Epithelial cell of prostate (primary cell): ENCODE measurements around the gene OPCML.

Source experiments
- DNase-seq: peaks from one replicate; pipeline ENCODE4 v3.0.0-alpha.2; 2011; ENCODE audit warnings: low read depth, low spot score
- H3K27ac ChIP-seq: fragments of 450-650 bp; 2 replicates; pipeline ENCODE4 v1.5.1; 2017; ENCODE audit warnings: mild to moderate bottlenecking

Gene OPCML

GRCh38 chr11:132579634-132580327, 952.5 kb downstream of the OPCML start:
- no peak overlapping the region for H3K27ac ChIP-seq
- DNase-seq = no peak

- no peak for DNase-seq
- H3K27ac ChIP-seq = no peak overlapping the region
Measured at GRCh38 chr11:132579136-132579535, 953.2 kb downstream of the OPCML start.

DNA sequence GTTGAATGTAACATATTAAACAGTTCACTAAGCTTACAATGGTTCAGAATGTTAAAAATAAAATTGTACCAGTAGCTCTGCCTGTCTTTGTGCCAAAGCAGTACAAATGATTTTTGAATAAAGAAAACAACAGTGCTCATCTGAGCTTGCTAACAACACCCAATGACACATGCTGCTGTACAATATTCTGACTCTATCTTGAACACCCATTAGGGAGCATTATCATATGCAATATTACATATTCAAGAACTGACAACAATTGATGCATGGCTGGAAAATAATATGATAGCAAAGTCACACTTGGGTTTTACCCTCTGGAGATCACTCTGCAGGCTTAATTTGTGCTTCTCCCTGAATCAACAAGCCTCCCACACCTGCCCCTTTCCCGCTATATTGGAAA, 953.7 kb downstream of the OPCML start:
- no peak overlapping the region for H3K27ac ChIP-seq
- no peak for DNase-seq

GRCh38 chr11:132576706-132577105, 955.6 kb downstream of the OPCML start:
- H3K27ac ChIP-seq = no peak overlapping the region

DNA sequence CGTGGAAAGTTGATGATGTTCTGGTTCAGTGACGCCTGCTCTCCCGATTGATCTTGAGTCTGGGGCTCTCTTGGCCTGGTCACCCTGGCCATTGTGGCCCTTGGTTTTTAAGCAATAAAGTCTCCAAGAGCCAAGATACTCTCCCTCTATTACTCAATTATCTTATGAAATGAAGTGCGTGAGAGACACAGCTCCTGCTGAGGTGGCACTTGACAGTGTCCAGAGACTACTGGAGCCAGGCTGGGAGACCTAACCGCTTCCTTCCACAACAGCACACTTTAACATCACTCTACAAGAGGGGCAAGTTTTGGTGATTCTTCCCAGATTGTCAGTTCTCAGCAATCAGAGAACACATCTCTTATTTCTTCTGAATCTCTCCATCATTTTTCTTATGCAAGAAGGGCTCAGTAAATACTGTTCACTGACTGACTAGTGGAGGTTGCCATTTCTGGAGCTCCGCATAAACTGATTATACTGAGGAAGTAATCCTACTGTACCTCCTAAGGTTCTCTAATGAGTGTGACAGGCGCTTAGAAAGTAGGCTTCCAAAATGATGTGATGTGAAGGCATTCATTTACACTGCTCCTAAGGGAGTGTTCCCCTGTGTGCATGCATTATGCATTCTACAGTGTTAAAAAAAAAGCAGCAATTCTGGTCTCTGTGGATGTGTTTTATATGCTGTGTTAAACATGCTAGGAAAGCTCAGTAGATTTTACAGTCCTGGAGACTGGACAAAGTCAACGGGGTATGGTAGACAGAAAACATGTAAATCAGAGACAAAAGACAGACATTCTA, 968.0 kb downstream of the OPCML start:
- no peak overlapping the region for H3K27ac ChIP-seq
- DNase-seq = no peak

More at GRCh38 chr11:132576706-132577105, 955.6 kb downstream of the OPCML start:
- DNase-seq = no peak

- no peak for DNase-seq
- no peak overlapping the region for H3K27ac ChIP-seq
Measured at GRCh38 chr11:132563050-132563449, 969.3 kb downstream of the OPCML start.

DNA sequence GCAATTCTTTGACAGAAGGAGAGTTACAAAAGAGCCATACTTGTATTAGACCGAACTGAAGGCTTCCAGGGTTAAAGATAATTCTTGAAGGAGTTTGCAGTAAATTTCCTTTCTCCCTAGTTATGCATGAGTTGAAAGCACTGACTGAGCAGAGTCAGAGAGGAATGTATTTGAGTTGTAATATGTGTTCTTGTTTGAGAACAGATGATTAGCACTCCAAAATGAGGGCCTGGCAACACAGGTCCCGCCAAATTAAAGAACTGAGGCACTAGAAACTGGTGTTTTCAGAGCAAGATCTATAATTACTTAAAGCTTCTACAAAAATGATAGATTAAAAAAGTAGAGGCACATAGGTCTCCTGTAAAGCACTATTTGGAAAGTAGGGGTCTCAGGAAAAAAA, 970.4 kb downstream of the OPCML start:
- no peak for DNase-seq
- H3K27ac ChIP-seq = no peak overlapping the region

DNA sequence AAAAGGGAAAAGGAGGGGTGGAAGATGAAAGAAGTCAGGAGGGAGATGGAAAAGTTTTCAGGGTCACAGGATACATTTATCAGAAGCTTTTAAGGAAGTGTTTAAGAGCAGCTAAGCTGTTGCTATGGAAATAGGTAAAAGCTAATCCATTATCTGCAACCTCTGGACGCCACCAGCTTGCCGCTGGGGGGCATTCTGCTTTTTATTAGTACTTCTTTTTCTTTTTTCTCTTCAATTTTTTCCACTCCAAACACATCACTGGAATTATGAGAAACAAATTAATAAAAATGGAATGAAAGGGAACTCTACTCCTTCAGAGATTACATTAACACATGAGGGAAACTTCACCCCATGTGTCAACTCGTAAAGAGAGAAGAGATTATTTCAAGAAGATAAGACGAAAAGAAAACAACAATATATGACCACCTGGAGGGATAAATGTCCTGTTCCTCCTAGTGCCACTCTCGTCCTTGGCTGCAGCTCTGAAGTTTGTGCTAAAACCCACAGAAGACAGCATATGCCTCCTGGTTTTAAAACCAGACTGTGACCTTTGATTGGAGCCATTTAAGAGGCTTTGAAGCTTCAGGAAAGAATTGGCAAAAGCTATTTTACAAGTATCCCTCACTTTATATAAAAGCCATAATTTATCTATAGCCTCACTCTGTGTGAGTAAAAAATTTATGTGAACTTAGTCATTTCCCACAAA, 972.8 kb downstream of the OPCML start:
- no peak for DNase-seq
- no peak overlapping the region for H3K27ac ChIP-seq

GRCh38 chr11:132556316-132556715, 976.0 kb downstream of the OPCML start:
- H3K27ac ChIP-seq = no peak overlapping the region
- no peak for DNase-seq

DNA sequence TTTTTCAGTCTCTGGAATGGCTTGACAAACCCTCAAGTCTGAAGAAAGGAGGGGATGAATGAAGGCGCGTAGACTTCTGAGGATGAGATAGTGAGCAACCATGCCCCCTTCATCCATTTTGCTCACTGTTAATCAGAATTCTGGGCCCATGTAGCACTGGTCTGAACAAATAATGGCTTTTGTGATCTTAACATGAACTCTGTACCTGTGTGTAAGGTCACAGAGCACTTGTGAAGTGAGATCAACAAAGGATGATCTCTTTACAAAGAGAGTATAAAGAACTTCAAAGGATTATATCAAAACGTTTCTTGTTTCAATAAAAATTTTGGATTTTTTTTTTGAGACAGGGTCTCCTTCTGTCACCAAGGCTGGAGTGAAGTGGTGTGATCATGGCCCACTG, 976.7 kb downstream of the OPCML start:
- DNase-seq = no peak
- no peak overlapping the region for H3K27ac ChIP-seq

DNA sequence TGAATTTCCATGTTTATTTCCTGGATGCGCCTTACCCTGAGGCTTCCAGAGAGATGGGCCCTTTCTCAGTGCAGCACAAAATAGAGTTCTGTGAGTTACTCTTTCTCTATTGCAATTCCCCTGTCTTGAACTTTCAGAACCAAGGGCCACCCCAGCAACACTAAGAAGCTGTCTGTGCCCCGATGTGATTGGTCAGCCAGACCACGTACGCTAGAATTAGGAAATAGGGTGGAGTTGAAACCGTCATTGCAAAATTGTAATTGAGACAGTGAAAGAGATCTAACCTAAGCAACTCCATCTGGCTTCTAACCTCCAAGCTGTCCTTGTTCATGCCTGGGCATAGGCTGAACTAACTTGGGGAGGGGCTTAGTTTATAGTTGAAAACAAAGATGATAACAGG, 981.3 kb downstream of the OPCML start:
- DNase-seq = no peak
- H3K27ac ChIP-seq = no peak overlapping the region

DNA sequence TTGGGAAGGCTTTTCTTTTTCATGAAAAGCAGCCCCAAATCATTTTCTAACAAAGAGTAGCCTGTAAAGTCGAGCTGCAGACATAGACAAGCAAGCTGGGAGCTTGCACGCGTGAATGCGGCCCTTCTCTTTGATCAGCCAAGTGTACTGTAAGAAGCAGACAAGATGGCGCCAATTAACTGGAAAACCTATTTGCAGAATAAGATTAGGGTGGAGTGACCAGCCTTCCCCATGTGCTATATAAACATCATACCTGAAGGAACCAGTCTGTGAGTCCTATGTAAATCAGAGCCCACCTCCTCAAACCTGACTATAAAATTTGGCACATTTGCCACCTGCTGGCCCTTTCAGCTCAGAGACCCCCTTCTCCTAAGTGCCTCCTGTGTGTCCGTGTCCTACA, 982.7 kb downstream of the OPCML start:
- DNase-seq = no peak
- no peak overlapping the region for H3K27ac ChIP-seq

GRCh38 chr11:132549001-132549400, 983.3 kb downstream of the OPCML start:
- no peak for DNase-seq

GRCh38 chr11:132544007-132544406, 988.3 kb downstream of the OPCML start:
- H3K27ac ChIP-seq = no peak overlapping the region
- DNase-seq = no peak

More at GRCh38 chr11:132549001-132549400, 983.3 kb downstream of the OPCML start:
- no peak overlapping the region for H3K27ac ChIP-seq

DNA sequence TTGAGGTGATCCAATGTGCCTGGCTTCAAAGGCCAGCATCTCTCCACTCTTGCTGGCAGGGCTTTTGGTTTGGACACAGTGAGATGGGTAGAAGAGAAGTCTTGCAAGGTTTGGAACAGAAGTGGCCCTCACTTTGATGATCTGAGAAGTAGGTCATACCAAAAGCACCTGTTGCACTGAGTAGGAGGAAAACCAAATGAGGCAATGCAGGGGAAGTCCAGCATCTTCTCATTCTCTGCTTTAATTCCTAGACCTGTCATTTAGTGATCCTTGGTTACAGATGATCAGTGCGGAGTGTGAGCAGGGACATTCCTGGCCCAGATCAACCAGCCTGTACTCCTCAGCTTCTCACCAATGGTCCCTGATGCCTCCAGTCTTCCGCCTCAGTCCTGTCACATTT, 990.5 kb downstream of the OPCML start:
- no peak for DNase-seq
- no peak overlapping the region for H3K27ac ChIP-seq

- no peak overlapping the region for H3K27ac ChIP-seq
- no peak for DNase-seq
Measured at GRCh38 chr11:132540581-132540980, 991.7 kb downstream of the OPCML start.

DNA sequence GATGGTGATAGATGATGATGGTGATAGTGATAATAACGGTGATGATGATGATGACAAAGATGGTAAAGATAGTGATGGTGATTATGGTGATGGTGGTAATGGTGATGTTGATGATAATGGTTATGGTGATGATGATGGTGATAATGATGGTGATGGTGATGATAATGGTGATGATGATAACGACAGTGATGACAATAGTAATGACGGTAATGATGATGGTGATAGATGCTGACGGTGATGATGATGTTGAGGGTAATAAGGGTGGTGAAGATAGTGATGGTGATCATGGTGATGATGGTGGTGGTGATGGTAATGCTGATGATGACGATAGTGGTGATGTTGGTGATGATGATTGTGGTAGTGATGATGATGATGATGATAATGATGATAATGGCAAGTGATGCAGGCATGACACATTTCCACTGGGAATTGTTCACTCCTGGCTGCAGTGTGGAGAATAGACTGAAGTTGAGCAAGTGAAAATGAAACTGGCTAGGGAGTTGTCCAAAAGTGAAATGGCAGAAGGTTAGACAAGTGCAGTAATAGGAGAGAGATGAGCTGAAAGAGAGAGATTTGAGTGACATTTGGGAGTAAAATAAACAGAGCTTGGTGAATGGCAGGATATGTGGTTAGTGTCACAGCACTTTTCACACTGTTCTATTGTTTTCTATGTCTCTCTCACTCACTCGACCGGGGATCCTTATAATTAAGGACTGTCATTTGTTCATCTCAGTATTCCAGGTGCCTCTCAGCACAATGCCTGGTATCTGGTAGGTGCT, 992.5 kb downstream of the OPCML start:
- no peak for DNase-seq
- no peak overlapping the region for H3K27ac ChIP-seq

GRCh38 chr11:132538642-132539041, 993.7 kb downstream of the OPCML start:
- no peak overlapping the region for H3K27ac ChIP-seq
- no peak for DNase-seq

DNA sequence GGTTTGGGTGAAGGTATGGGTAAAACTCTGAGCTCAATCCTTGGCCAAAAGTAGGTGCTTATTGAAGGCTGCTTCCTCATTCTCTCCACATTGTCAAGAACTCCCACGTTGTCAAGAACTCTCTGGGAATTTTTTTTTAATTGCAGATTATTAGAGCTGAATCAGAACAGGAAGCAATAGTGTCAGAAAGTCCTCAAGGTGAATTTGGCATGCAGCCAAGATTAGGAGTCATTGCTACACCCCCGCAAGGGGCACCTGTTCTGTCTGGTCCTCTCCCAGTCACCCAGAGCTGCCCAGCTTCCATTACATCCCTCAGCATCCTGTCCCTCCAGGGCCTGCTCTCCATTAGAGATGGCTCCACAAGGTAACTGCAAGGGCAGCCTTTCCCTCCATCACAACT, 996.5 kb downstream of the OPCML start:
- no peak for DNase-seq
- H3K27ac ChIP-seq = no peak overlapping the region

DNA sequence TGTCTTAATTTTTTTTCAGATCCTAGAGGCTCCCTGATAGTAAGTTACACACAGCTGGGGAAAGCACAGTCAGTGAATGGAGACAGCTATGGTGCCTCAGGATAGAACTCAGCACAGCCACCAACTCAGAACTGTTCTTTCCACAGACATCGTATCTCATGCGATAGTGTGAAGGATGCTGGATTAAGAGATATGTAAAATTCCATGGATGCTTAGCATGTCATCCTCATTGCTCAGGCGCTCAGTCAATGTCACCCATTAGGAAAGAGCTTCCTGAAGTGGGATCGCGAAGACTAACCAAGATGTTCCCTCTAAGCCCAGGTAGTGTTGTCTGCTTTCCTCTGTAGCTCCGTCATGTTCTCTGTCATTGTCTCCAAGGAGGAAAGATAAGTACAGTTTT, 1000.4 kb downstream of the OPCML start:
- no peak for DNase-seq
- no peak overlapping the region for H3K27ac ChIP-seq
